ENCODE data around the gene CRKL. TPM values are rescaled to one million over a fixed set of nuclear protein-coding genes. Genes with fewer than 3 reads are reported as not detected.

CRKL gene
- total RNA-seq, 1 experiment from 2014 or later: 82.5 TPM

DNA sequence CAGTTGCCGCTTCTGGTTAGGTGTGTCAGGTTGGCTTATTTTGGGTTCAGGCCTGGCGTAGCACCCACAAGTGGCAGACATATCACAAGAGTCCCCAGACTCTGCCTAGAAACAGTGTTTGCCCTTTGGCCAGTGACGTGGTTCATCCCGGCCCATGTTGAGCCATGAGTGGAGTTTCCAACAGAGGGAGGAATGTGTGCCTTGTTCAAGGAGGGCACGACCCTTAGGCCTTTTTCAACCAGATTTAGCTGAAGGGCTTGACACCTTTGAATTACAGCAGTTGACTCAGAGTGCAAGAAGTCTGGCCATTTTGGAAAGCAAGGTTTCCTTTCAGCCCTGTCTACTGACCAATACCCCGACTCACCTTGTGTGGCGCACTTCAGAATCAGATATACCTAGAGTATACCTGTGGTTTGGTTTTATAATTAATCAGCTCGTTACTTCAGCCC lies 34.7 kb downstream of the CRKL start:
- POLR2A ChIA-PET (ENCODE audit: low non-redundant PET): interaction anchor here (0.6 kb wide), 1 partner anchor 58 kb away, joined by 5 read pairs; no protein-coding TSS in a partner anchor
- no peaks in the 10 kb centered on the region for H3K9me3 ChIP-seq (ENCODE audit: low read depth, low read length, poor library complexity, severe bottlenecking)
- no peaks in the 10 kb centered on the region for H3K27me3 ChIP-seq (replicated peaks; ENCODE audit: insufficient read depth, low read depth, low read length, poor library complexity)
- no peaks in the 10 kb centered on the region for H3K4me1 ChIP-seq (ENCODE audit: insufficient read depth, low read length, poor library complexity, severe bottlenecking)
- no TSS peak for BruUV-seq (replicated peaks)
- peaks cover 41% of the 10 kb centered on the region for H3K36me3 ChIP-seq (ENCODE audit: insufficient read depth, low read length, poor library complexity, severe bottlenecking)
- no peak overlapping the region for H3K4me3 ChIP-seq (ENCODE audit: low read depth, low read length, poor library complexity, severe bottlenecking)
- TF ChIP-seq, protein P1, sequence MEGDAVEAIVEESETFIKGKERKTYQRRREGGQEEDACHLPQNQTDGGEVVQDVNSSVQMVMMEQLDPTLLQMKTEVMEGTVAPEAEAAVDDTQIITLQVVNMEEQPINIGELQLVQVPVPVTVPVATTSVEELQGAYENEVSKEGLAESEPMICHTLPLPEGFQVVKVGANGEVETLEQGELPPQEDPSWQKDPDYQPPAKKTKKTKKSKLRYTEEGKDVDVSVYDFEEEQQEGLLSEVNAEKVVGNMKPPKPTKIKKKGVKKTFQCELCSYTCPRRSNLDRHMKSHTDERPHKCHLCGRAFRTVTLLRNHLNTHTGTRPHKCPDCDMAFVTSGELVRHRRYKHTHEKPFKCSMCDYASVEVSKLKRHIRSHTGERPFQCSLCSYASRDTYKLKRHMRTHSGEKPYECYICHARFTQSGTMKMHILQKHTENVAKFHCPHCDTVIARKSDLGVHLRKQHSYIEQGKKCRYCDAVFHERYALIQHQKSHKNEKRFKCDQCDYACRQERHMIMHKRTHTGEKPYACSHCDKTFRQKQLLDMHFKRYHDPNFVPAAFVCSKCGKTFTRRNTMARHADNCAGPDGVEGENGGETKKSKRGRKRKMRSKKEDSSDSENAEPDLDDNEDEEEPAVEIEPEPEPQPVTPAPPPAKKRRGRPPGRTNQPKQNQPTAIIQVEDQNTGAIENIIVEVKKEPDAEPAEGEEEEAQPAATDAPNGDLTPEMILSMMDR (conservative IDR thresholded peaks at IDR 0.05; ENCODE audit: low read depth, low read length): no peak
- no peak for TF ChIP-seq EZH2 (IDR thresholded peaks at IDR 0.05; ENCODE audit: borderline replicate concordance, low read depth, low read length, poor library complexity, severe bottlenecking)
- no peak for DNase-seq (ENCODE audit: low spot score)
- intact Hi-C loops (cut with micrococcal nuclease; ENCODE audit: unreplicated experiment): no loop called here
- H3K27ac ChIP-seq (ENCODE audit: low read depth, low read length, poor library complexity, severe bottlenecking): no peak overlapping the region
- CTCF ChIA-PET: no interaction called here

DNA sequence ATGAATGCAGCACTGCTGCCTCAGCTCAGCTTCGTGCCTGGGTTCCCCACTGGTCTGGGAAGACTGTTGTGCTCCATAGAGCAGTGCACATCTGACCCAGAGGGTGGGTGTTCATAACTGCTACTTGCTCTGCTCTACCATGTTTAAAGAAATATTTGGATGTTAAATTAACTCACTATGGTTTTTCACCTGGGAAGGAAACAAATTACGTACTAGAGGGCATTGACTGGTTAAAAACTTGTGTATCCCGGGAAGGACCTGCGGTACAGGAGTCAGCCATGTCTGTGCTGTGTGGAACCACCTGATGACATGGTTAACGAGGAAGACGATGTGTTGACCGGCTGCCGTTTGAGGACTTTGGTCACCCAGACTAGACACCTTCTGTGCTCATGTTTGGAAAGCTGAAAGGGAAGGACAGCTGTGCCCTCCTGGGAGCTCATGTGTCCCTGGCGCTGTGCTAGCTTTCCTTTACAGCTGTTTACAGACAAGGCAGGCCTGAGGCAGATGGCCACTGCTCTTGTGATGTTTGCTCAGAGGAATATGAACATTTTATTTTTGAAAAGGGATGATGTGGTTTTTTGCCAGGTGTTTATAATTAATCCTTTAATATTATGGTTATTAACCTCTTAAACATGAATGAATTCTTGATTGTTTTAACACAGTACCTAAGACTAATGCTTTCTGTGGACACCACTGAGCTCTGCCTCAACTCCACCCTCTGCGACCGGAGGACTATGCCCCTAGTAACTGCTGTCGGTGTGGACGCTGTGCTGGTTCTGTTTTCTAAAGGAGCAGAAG lies 35.5 kb downstream of the CRKL start:
- H3K4me1 ChIP-seq (ENCODE audit: insufficient read depth, low read length, poor library complexity, severe bottlenecking): no peaks in the 10 kb centered on the region
- H3K9me3 ChIP-seq (ENCODE audit: low read depth, low read length, poor library complexity, severe bottlenecking): no peaks in the 10 kb centered on the region
- no peak for DNase-seq (ENCODE audit: low spot score)
- ChIA-PET CTCF (no interaction called here), POLR2A (ENCODE audit: low non-redundant PET) (interaction anchor here (0.6 kb wide), 1 partner anchor 59 kb away, joined by 5 read pairs; no protein-coding TSS in a partner anchor)
- peaks cover 41% of the 10 kb centered on the region for H3K36me3 ChIP-seq (ENCODE audit: insufficient read depth, low read length, poor library complexity, severe bottlenecking)
- TF ChIP-seq, protein P1 (conservative IDR thresholded peaks at IDR 0.05; ENCODE audit: low read depth, low read length): no peak
- TF ChIP-seq EZH2 (IDR thresholded peaks at IDR 0.05; ENCODE audit: borderline replicate concordance, low read depth, low read length, poor library complexity, severe bottlenecking): no peak
- intact Hi-C loops (cut with micrococcal nuclease; ENCODE audit: unreplicated experiment): no loop called here
- H3K27me3 ChIP-seq (replicated peaks; ENCODE audit: insufficient read depth, low read depth, low read length, poor library complexity): no peaks in the 10 kb centered on the region
- no peak overlapping the region for H3K4me3 ChIP-seq (ENCODE audit: low read depth, low read length, poor library complexity, severe bottlenecking)
- no peak overlapping the region for H3K27ac ChIP-seq (ENCODE audit: low read depth, low read length, poor library complexity, severe bottlenecking)
- no TSS peak for BruUV-seq (replicated peaks)

DNA sequence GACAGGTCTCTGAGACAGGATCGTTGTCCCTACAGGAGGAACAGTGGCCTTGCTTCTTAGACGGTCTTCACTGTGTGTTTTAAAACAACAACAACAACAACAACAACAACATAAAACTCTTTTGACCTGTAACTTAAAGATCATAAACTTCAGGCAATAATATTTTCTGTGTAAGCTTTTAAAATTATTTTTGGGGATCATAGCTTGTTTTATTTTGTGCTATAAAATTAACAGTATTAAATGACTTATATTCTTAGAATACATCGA lies 36.1 kb downstream of the CRKL start:
- no peak overlapping the region for H3K27ac ChIP-seq (ENCODE audit: low read depth, low read length, poor library complexity, severe bottlenecking)
- TF ChIP-seq, protein P1 (conservative IDR thresholded peaks at IDR 0.05; ENCODE audit: low read depth, low read length): no peak
- TF ChIP-seq EZH2 (IDR thresholded peaks at IDR 0.05; ENCODE audit: borderline replicate concordance, low read depth, low read length, poor library complexity, severe bottlenecking): no peak
- no peak overlapping the region for H3K4me3 ChIP-seq (ENCODE audit: low read depth, low read length, poor library complexity, severe bottlenecking)
- no peak for DNase-seq (ENCODE audit: low spot score)
- no TSS peak for BruUV-seq (replicated peaks)
- ChIA-PET CTCF (no interaction called here), POLR2A (ENCODE audit: low non-redundant PET) (no interaction called here)
- H3K9me3 ChIP-seq (ENCODE audit: low read depth, low read length, poor library complexity, severe bottlenecking): no peaks in the 10 kb centered on the region
- H3K36me3 ChIP-seq (ENCODE audit: insufficient read depth, low read length, poor library complexity, severe bottlenecking): peaks cover 41% of the 10 kb centered on the region
- H3K27me3 ChIP-seq (replicated peaks; ENCODE audit: insufficient read depth, low read depth, low read length, poor library complexity): no peaks in the 10 kb centered on the region
- no peaks in the 10 kb centered on the region for H3K4me1 ChIP-seq (ENCODE audit: insufficient read depth, low read length, poor library complexity, severe bottlenecking)
- intact Hi-C loops (cut with micrococcal nuclease; ENCODE audit: unreplicated experiment): no loop called here

All from A673 (cell line).